Upper lobe of left lung (tissue), 6 donors: ENCODE data around the gene SPPL2A. TPM values are rescaled to one million over a fixed set of nuclear protein-coding genes. Genes with fewer than 3 reads are reported as not detected.

Experiments used
- ATAC-seq, 2 donors: fragments of 200-7000 bp; cut with Tn5 transposase; one replicate each; pipeline ENCODE4 v1.9.1; 2022; ENCODE audit warnings: mild to moderate bottlenecking in 2 of 2, moderate library complexity in 2 of 2; ENCODE audit not compliant: low FRiP score in 2 of 2
- DNase-seq, 2 donors: peaks; one replicate each; pipeline ENCODE4 v3.0.0-alpha.2; 2019 to 2020
- H3K27ac ChIP-seq, 4 donors: fragments of 200-600 bp; sonication (generic); one replicate each; pipeline ENCODE4 v1.5.1; 2016 to 2019
- H3K27me3 ChIP-seq, 4 donors: fragments of 200-600 bp; sonication (generic); one replicate each; pipeline ENCODE4 v1.5.1; 2017 to 2019
- H3K36me3 ChIP-seq, 4 donors: fragments of 200-600 bp; sonication (generic); one replicate each; pipeline ENCODE4 v1.5.1; 2016 to 2019
- H3K4me1 ChIP-seq, 4 donors: fragments of 200-600 bp; sonication (generic); one replicate each; pipeline ENCODE4 v1.5.1; 2018 to 2019
- H3K4me3 ChIP-seq, 4 donors: fragments of 200-600 bp; sonication (generic); one replicate each; pipeline ENCODE4 v1.5.1; 2017 to 2019; ENCODE audit warnings: mild to moderate bottlenecking in 2 of 4, moderate library complexity in 1 of 4
- H3K9me3 ChIP-seq, 4 donors: fragments of 200-600 bp; sonication (generic); one replicate each; pipeline ENCODE4 v1.5.1; 2018 to 2019
- EP300 ChIP-seq, 4 donors: sonication (generic); formaldehyde crosslinking; IDR thresholded peaks; one replicate each; pipeline ENCODE4 v1.5.1; 2017; ENCODE audit warnings: antibody characterized with exemption in 4 of 4, control low read depth in 2 of 4
- POLR2A ChIP-seq, 4 donors: fragments of 450-650 bp; IDR thresholded peaks; one replicate each; pipeline ENCODE4 v1.5.1; 2016 to 2017; ENCODE audit warnings: antibody characterized with exemption in 4 of 4, mild to moderate bottlenecking in 2 of 4
- POLR2AphosphoS5 ChIP-seq, 2 donors: sonication (generic); formaldehyde crosslinking; IDR thresholded peaks; one replicate each; pipeline ENCODE4 v1.5.1; 2017; ENCODE audit warnings: antibody characterized with exemption in 2 of 2
- WGBS, 2 donors: methylation state at CpG; one replicate each; pipeline ENCODE4 v1.1.5; 2017 to 2018; 5-methylcytosine and 5-hydroxymethylcytosine counted together
- total RNA-seq, 6 donors: library from RNA; depleted of rRNA in 4 of 6; stranded (reverse); fragments of >200 nt in 4 of 6; gene quantifications; one replicate each; pipeline versions ENCODE4 v1.1.0 to v1.2.1, GENCODE V29; 2016 to 2021
- TF ChIP-seq, protein P1 (sequence below), 6 experiments: fragments of 450-650 bp in 4 of 6; fragments of 200-600 bp in 2 of 6; sonication (generic) in 2 of 6; IDR thresholded peaks; one replicate each; pipeline ENCODE4 v1.5.1; 2016 to 2019; ENCODE audit warnings: antibody characterized with exemption in 6 of 6
- donor health status: DM: no; HTN: no; CAD: no; lungs with moderate emphysema.
- donor health status: DM: no; HTN: yes; CAD: no; lungs with severe emphysema.

Gene SPPL2A
- total RNA-seq, 6 donors from 2014 or later: 65.0 to 128 (median 111) TPM

DNA sequence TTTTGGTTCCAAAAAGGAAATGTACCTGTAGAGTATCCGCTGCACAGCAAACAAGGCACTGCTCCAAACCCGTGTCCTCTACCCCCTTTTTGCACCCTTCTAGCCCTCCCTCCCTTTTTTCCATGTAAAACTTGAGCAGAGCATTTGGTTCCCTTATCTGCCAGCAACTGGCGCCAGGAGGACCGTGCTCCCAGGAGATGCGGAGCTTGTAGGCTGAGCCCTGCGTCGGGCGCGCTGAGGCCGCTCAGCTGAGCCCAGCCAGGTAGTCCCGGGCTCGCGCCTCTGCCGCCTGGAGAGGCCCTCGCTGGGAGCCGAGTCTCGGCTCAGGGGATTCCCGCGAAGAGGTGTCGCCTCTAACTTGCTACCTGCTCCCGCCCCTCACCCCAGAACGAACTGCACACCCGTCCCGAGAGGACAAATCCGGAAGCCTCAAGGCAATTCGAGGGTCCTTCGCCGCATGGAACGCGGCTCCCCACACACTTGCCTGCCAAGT lies 79.5 kb downstream of the SPPL2A start:
- peak; percentile 71 to 87 for ATAC-seq

DNA sequence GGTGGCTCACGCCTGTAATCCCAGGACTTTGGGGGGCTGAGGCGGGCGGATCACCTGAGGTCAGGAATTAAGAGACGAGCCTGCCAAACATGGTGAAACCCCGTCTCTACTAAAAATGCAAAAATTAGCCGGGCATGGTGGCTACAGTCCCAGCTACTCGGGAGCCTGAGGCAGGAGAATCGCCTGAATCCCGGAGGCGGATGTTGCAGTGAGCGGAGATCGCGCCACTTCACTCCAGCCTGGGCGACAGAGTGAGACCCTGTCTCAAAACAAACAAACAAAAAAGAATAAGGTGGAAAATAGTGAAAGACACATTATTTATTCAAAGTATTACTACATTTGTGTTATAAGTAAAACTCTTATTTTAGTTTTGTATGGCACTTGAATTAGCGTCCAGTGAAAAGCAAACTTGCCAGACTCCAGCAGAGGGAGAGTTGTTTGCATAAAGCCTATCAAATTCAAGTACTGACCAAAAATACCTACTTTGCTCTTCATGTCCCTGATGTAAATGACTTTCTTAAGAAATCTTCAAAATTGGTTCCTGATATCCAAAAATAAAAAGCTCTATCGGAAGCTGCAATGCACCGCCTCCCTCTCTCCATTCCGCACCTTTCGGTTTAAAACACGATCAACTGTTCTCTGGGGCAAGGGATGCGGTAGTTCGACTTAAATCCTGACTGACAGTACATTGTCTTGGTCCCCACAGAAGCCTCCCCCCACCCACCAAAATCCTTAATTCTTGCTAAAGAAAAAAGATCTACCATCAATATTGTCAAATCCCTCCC lies 80.1 kb downstream of the SPPL2A start:
- TF ChIP-seq EP300 (IDR thresholded peaks at IDR 0.05) (no peak), POLR2AphosphoS5 (IDR thresholded peaks at IDR 0.05) (no peak), POLR2A (IDR thresholded peaks at IDR 0.05) (no peak)
- TF ChIP-seq, protein P1, sequence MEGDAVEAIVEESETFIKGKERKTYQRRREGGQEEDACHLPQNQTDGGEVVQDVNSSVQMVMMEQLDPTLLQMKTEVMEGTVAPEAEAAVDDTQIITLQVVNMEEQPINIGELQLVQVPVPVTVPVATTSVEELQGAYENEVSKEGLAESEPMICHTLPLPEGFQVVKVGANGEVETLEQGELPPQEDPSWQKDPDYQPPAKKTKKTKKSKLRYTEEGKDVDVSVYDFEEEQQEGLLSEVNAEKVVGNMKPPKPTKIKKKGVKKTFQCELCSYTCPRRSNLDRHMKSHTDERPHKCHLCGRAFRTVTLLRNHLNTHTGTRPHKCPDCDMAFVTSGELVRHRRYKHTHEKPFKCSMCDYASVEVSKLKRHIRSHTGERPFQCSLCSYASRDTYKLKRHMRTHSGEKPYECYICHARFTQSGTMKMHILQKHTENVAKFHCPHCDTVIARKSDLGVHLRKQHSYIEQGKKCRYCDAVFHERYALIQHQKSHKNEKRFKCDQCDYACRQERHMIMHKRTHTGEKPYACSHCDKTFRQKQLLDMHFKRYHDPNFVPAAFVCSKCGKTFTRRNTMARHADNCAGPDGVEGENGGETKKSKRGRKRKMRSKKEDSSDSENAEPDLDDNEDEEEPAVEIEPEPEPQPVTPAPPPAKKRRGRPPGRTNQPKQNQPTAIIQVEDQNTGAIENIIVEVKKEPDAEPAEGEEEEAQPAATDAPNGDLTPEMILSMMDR (IDR thresholded peaks at IDR 0.05): no peak
- DNase-seq (no peak), ATAC-seq (no peak)
- peaks cover 0 to 9% (median 1%) of the 10 kb centered on the region in 4 donors for H3K36me3 ChIP-seq
- H3K27me3 ChIP-seq: no peaks in the 10 kb centered on the region
- peak overlapping the region; percentile 92 to 97 (median 94) for H3K27ac ChIP-seq
- 55 to 57% methylated on average over 22 of the region's 22 CpGs for WGBS, 2 donors
- H3K4me3 ChIP-seq: peak overlapping the region; percentile 77 to 96 (median 87)
- no peaks in the 10 kb centered on the region for H3K9me3 ChIP-seq
- peaks cover 21 to 44% (median 32%) of the 10 kb centered on the region in 4 donors for H3K4me1 ChIP-seq

More for the DNA sequence above, 79.5 kb downstream of the SPPL2A start:
- DNase-seq: peak; percentile 73 to 88
- Histone ChIP-seq H3K27ac (peak overlapping the region; percentile 92 to 97 (median 94)), H3K36me3 (peaks cover 0 to 9% (median 1%) of the 10 kb centered on the region in 4 donors), H3K4me1 (peaks cover 21 to 44% (median 32%) of the 10 kb centered on the region in 4 donors), H3K4me3 (peak overlapping the region; percentile 77 to 96 (median 87)), H3K27me3 (no peaks in the 10 kb centered on the region), H3K9me3 (no peaks in the 10 kb centered on the region)
- WGBS, 2 donors: 0 to 2% methylated on average over 27 to 30 of the region's 30 CpGs
- TF ChIP-seq, protein P1 (IDR thresholded peaks at IDR 0.05): no peak
- TF ChIP-seq POLR2AphosphoS5 (IDR thresholded peaks at IDR 0.05) (no peak), EP300 (IDR thresholded peaks at IDR 0.05) (no peak), POLR2A (IDR thresholded peaks at IDR 0.05) (no peak)

DNA sequence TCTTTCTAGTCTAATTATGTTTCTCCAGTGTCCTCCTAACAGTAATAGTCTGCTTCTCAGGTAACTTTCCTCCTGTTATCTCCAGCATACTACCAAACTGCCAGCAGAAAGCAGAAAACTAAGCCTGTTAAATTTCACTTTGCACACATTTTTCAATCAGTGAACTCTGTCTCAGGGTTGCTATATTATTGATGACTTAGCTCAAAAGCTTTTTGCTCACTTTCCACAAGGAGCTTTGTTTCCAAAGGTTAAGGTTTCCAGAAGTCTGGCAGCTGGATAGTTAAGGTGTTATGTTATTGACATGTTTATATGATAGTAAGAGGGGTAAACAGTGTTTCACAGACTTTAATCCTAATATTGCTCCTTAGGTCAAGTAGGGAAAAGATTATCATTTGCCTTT lies 84.0 kb downstream of the SPPL2A start:
- Histone ChIP-seq H3K27me3 (no peaks in the 10 kb centered on the region), H3K4me1 (peaks cover 13 to 52% (median 25%) of the 10 kb centered on the region in 4 donors), H3K4me3 (no peak overlapping the region), H3K36me3 (peaks cover 0 to 9% (median 1%) of the 10 kb centered on the region in 4 donors), H3K27ac (no peak overlapping the region), H3K9me3 (no peaks in the 10 kb centered on the region)
- no peak for TF ChIP-seq POLR2AphosphoS5 (IDR thresholded peaks at IDR 0.05)
- TF ChIP-seq EP300 (IDR thresholded peaks at IDR 0.05): no peak
- TF ChIP-seq, protein P1 (IDR thresholded peaks at IDR 0.05): no peak
- TF ChIP-seq POLR2A (IDR thresholded peaks at IDR 0.05): no peak
- ATAC-seq: no peak
- no peak for DNase-seq

DNA sequence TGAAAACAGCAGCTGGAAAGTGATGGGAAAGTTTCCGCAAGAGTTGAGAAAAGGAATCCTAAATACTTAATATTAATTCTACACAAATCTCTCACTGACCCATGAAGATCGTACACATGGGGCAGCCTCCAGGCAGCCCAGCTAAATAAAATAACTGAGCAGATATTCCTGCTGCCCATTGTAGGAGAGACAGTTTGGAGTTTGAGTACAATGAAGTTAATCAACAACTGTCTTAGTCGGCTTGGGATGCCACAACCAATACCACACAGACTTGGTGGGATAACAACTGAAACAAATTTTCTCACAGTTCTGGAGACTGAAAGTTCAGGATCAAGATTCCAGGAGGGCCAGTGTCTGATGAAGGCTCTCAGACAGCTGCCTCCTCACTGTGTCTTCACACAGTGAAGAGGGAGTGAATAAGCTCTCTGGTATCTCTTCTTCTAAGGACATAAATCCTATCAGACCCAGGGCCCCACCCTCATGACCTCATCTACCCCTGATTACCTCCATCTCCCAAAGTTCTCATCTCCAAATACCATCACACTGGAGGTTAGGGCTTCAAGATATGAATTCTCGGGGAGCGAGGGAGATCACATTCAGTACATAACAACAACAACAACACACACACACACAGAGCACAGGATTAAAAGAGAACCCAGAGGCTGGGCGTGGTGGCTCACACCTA lies 88.6 kb downstream of the SPPL2A start:
- ATAC-seq (peak in 1 of 2 donors; percentile 90), DNase-seq (no peak)
- WGBS, 2 donors: 87 to 92% methylated on average over 6 of the region's 6 CpGs
- Histone ChIP-seq H3K27ac (no peak overlapping the region), H3K9me3 (no peaks in the 10 kb centered on the region), H3K4me3 (no peak overlapping the region), H3K4me1 (peaks cover 0 to 24% (median 3%) of the 10 kb centered on the region in 4 donors), H3K27me3 (no peaks in the 10 kb centered on the region), H3K36me3 (peaks cover 0 to 5% (median 0%) of the 10 kb centered on the region in 4 donors)
- TF ChIP-seq POLR2A (IDR thresholded peaks at IDR 0.05) (no peak), EP300 (IDR thresholded peaks at IDR 0.05) (no peak), POLR2AphosphoS5 (IDR thresholded peaks at IDR 0.05) (no peak)
- TF ChIP-seq, protein P1 (IDR thresholded peaks at IDR 0.05): no peak
